Gastroesophageal sphincter (tissue), 3 donors: Measurements from ENCODE around the gene ABTB2.

Experiments used
- CTCF ChIP-seq, 4 experiments: fragments of 200-600 bp in 2 of 4; fragments of 450-650 bp in 2 of 4; sonication (generic) in 1 of 4; IDR thresholded peaks; one replicate each; pipeline ENCODE4 v1.5.1; 2017 to 2019; ENCODE audit warnings: antibody characterized with exemption in 4 of 4, mild to moderate bottlenecking in 2 of 4, moderate library complexity in 2 of 4
- EP300 ChIP-seq: sonication (generic); formaldehyde crosslinking; IDR thresholded peaks from one replicate; pipeline ENCODE4 v1.6.1; 2017; ENCODE audit warnings: antibody characterized with exemption, mild to moderate bottlenecking
- POLR2A ChIP-seq, 2 donors: fragments of 450-650 bp; IDR thresholded peaks; one replicate each; pipeline ENCODE4 v1.6.1; 2017; ENCODE audit warnings: antibody characterized with exemption in 2 of 2, mild to moderate bottlenecking in 2 of 2, moderate library complexity in 1 of 2
- POLR2AphosphoS5 ChIP-seq: sonication (generic); formaldehyde crosslinking; IDR thresholded peaks from one replicate; pipeline ENCODE4 v1.6.1; 2017; ENCODE audit warnings: antibody characterized with exemption

GRCh38 chr11:34238533-34238932, 119.3 kb downstream of the ABTB2 start:
- no peak for TF ChIP-seq CTCF (IDR thresholded peaks at IDR 0.05)
- no peak for TF ChIP-seq POLR2A (IDR thresholded peaks at IDR 0.05)
- no peak for TF ChIP-seq POLR2AphosphoS5
- no peak for TF ChIP-seq EP300
